MM.1S (cell line): Measurements from ENCODE around the gene CBX2.

Source experiments
- DNase-seq: peaks from one replicate; pipeline ENCODE4 v3.0.0-alpha.2; 2015
- H2AFZ ChIP-seq: fragments of 300-600 bp; sonication (generic); 2 replicates; pipeline ENCODE4 v1.6.0; 2016; ENCODE audit warnings: antibody characterized with exemption, low read length
- H3F3A ChIP-seq: fragments of 300-600 bp; sonication (generic); 2 replicates; pipeline ENCODE4 v1.6.1; 2016; ENCODE audit warnings: mild to moderate bottlenecking, antibody characterized with exemption, low read length, moderate library complexity, mixed read lengths; ENCODE audit not compliant: insufficient read depth
- H3K27ac ChIP-seq: fragments of 300-600 bp; sonication (generic); 2 replicates; pipeline ENCODE4 v1.5.1; 2016; ENCODE audit warnings: mild to moderate bottlenecking, low read length
- H3K27me3 ChIP-seq: fragments of 300-600 bp; sonication (generic); replicated peaks from 2 replicates; pipeline ENCODE4 v1.6.0; 2016; ENCODE audit warnings: low read length; ENCODE audit not compliant: insufficient read depth
- H3K36me3 ChIP-seq: fragments of 300-600 bp; sonication (generic); replicated peaks from 2 replicates; pipeline ENCODE4 v1.6.1; 2016; ENCODE audit warnings: mild to moderate bottlenecking, low read length, mixed read lengths; ENCODE audit not compliant: insufficient read depth
- H3K4me1 ChIP-seq: fragments of 300-600 bp; sonication (generic); 2 replicates; pipeline ENCODE4 v1.6.1; 2016; ENCODE audit warnings: low read length, mixed read lengths
- H3K4me2 ChIP-seq: fragments of 300-600 bp; sonication (generic); 2 replicates; pipeline ENCODE4 v1.6.0; 2016; ENCODE audit warnings: low read depth, low read length
- H3K4me3 ChIP-seq: fragments of 300-600 bp; sonication (generic); 2 replicates; pipeline ENCODE4 v1.5.1; 2016; ENCODE audit warnings: low read length, mixed read lengths
- H3K79me2 ChIP-seq: fragments of 300-600 bp; sonication (generic); 2 replicates; pipeline ENCODE4 v1.6.1; 2016; ENCODE audit warnings: mixed run types, low read length, mixed read lengths
- H3K9ac ChIP-seq: fragments of 300-600 bp; sonication (generic); 2 replicates; pipeline ENCODE4 v1.6.1; 2016; ENCODE audit warnings: low read length, mixed read lengths
- H3K9me2 ChIP-seq: fragments of 300-600 bp; sonication (generic); replicated peaks from 2 replicates; pipeline ENCODE4 v1.6.1; 2016; ENCODE audit warnings: mild to moderate bottlenecking, low read length, mixed read lengths; ENCODE audit not compliant: insufficient read depth
- H3K9me3 ChIP-seq: fragments of 300-600 bp; sonication (generic); replicated peaks from 2 replicates; pipeline ENCODE4 v1.6.1; 2016; ENCODE audit warnings: mild to moderate bottlenecking, low read length, mixed read lengths; ENCODE audit not compliant: insufficient read depth
- H4K20me1 ChIP-seq: fragments of 300-600 bp; sonication (generic); 2 replicates; pipeline ENCODE4 v1.6.1; 2016; ENCODE audit warnings: mild to moderate bottlenecking, low read length, moderate library complexity, mixed read lengths; ENCODE audit not compliant: insufficient read depth
- CTCF ChIP-seq: fragments of 300-600 bp; sonication (generic); IDR thresholded peaks from 2 replicates; pipeline ENCODE4 v1.5.1; 2016; ENCODE audit warnings: antibody characterized with exemption, low read length, mixed read lengths
- EZH2 ChIP-seq: fragments of 300-600 bp; sonication (generic); optimal IDR thresholded peaks from 2 replicates; pipeline ENCODE3; 2017; ENCODE audit warnings: low read depth, mild to moderate bottlenecking, antibody characterized with exemption, low read length, mixed read lengths
- EZH2phosphoT487 ChIP-seq: fragments of 300-600 bp; sonication (generic); IDR thresholded peaks from 2 replicates; pipeline ENCODE4 v1.6.1; 2018; ENCODE audit warnings: antibody characterized with exemption, low read length

Gene CBX2

GRCh38 chr17:79802039-79802735 is 24.2 kb downstream of the CBX2 start:
- no peak for DNase-seq
- no peak overlapping the region for H3K9ac ChIP-seq
- H3K4me3 ChIP-seq: no peak overlapping the region
- H3K36me3 ChIP-seq: no peaks in the 10 kb centered on the region
- no peak for TF ChIP-seq CTCF
- no peak overlapping the region for H3K27ac ChIP-seq
- H4K20me1 ChIP-seq: no peaks in the 10 kb centered on the region
- H2AFZ ChIP-seq: no peak overlapping the region
- no peaks in the 10 kb centered on the region for H3F3A ChIP-seq
- H3K4me2 ChIP-seq: no peak overlapping the region
- H3K79me2 ChIP-seq: no peaks in the 10 kb centered on the region
- H3K27me3 ChIP-seq: peaks cover 96% of the 10 kb centered on the region
- no peaks in the 10 kb centered on the region for H3K9me3 ChIP-seq
- no peaks in the 10 kb centered on the region for H3K9me2 ChIP-seq
- 0 out of 2 replicates have a peak, but pooled peaks cover 3% of the 10 kb centered on the region for H3K4me1 ChIP-seq

DNA sequence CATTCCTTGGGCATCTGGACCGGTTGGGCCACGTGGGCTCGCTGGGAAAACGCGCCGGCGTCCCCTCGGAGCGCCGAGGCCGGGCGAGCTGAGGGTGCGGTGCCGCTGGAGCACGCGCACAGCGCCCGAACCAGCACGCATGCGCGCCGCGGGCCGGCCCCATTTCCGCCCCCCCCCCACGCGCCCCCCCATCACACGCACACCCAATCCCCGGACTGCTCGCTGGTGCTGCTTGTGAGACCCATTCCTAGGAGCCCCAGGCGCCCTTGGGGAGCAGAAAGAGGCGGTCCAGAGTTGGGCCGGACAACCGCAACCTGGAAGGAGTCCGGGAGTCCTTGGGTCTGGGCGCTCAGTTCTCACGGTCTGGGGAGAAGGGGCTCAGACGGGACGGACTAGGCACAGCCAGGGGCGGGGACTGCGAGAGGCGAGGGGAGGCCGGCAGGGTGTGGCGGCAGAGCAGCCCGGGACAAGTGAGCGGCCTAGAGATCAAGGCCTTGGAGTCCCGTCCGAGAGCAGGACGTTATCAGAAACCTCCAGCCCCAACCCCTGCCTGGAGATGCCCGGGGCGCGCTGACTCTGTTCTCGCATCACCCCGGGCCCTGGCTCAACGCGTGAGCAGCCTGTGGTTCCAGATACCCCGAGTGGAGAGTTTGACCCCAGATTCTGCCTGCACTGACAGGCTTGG is 24.9 kb downstream of the CBX2 start:
- Histone ChIP-seq H2AFZ (no peak overlapping the region), H3K36me3 (no peaks in the 10 kb centered on the region), H3K9me3 (no peaks in the 10 kb centered on the region), H4K20me1 (no peaks in the 10 kb centered on the region), H3K27me3 (peaks cover 100% of the 10 kb centered on the region), H3K4me1 (0 out of 2 replicates have a peak, but pooled peaks cover 3% of the 10 kb centered on the region), H3K79me2 (no peaks in the 10 kb centered on the region), H3K9me2 (no peaks in the 10 kb centered on the region), H3K27ac (no peak overlapping the region), H3K9ac (no peak overlapping the region), H3F3A (no peaks in the 10 kb centered on the region), H3K4me3 (no peak overlapping the region), H3K4me2 (no peak overlapping the region)
- no peak for TF ChIP-seq EZH2
- no peak for TF ChIP-seq EZH2phosphoT487
- TF ChIP-seq CTCF: no peak
- no peak for DNase-seq

- Histone ChIP-seq H2AFZ (no peak overlapping the region), H4K20me1 (no peaks in the 10 kb centered on the region), H3K9ac (no peak overlapping the region), H3K9me3 (no peaks in the 10 kb centered on the region), H3F3A (no peaks in the 10 kb centered on the region), H3K27me3 (peaks cover 100% of the 10 kb centered on the region), H3K36me3 (no peaks in the 10 kb centered on the region), H3K9me2 (no peaks in the 10 kb centered on the region), H3K4me2 (no peak overlapping the region), H3K4me3 (no peak overlapping the region), H3K79me2 (no peaks in the 10 kb centered on the region), H3K4me1 (0 out of 2 replicates have a peak, but pooled peaks cover 3% of the 10 kb centered on the region), H3K27ac (no peak overlapping the region)
- TF ChIP-seq EZH2phosphoT487: no peak
- no peak for TF ChIP-seq EZH2
- no peak for TF ChIP-seq CTCF
- no peak for DNase-seq
These were observed 25.6 kb downstream of the CBX2 start for GRCh38 chr17:79803421-79803996.
